Urothelium cell line (cell line): ENCODE results near the gene LAMA4.

Experiments
- DNase-seq: peaks from one replicate; pipeline ENCODE4 v3.0.0; 2011; ENCODE audit warnings: low spot score, mixed read lengths
- FAIRE-seq: peaks from 2 replicates; lab custom pipeline; 2011; peaks lifted over from hg19 to GRCh38; lab: Jason Lieb, UNC

The LAMA4 gene

GRCh38 chr6:112241820-112242429 is 12.4 kb downstream of the LAMA4 start:
- DNase-seq (no peak), FAIRE-seq (no peak)

GRCh38 chr6:112237595-112237994 is 16.8 kb downstream of the LAMA4 start:
- no peak for FAIRE-seq

GRCh38 chr6:112237066-112237465 is 17.3 kb downstream of the LAMA4 start:
- FAIRE-seq, result no peak
- DNase-seq, result no peak

More at GRCh38 chr6:112237595-112237994, 16.8 kb downstream of the LAMA4 start:
- DNase-seq, result no peak

- no peak for DNase-seq
- no peak for FAIRE-seq
Measured at GRCh38 chr6:112235956-112236355, 18.4 kb downstream of the LAMA4 start.

GRCh38 chr6:112234601-112235000 is 19.8 kb downstream of the LAMA4 start:
- DNase-seq (no peak), FAIRE-seq (no peak)

- FAIRE-seq (no peak), DNase-seq (no peak)
Measured at GRCh38 chr6:112233847-112234246, 20.5 kb downstream of the LAMA4 start.

- DNase-seq, result no peak
- no peak for FAIRE-seq
Measured at GRCh38 chr6:112232845-112233256, 21.5 kb downstream of the LAMA4 start.

GRCh38 chr6:112231594-112232060 is 22.7 kb downstream of the LAMA4 start:
- DNase-seq, result peak; percentile 25
- no peak for FAIRE-seq

GRCh38 chr6:112231164-112231563 is 23.2 kb downstream of the LAMA4 start:
- no peak for FAIRE-seq
- DNase-seq, result no peak

- DNase-seq, result no peak
- no peak for FAIRE-seq
Measured at GRCh38 chr6:112228480-112229332, 25.7 kb downstream of the LAMA4 start.

GRCh38 chr6:112227992-112228391 is 26.4 kb downstream of the LAMA4 start:
- FAIRE-seq, result no peak
- DNase-seq, result no peak

GRCh38 chr6:112227411-112227810 is 27.0 kb downstream of the LAMA4 start:
- no peak for DNase-seq

GRCh38 chr6:112225691-112226090 is 28.7 kb downstream of the LAMA4 start:
- DNase-seq (no peak), FAIRE-seq (no peak)

More at GRCh38 chr6:112227411-112227810, 27.0 kb downstream of the LAMA4 start:
- no peak for FAIRE-seq

GRCh38 chr6:112224088-112224487 is 30.3 kb downstream of the LAMA4 start:
- FAIRE-seq (no peak), DNase-seq (no peak)

GRCh38 chr6:112223070-112223861 is 31.1 kb downstream of the LAMA4 start:
- no peak for FAIRE-seq
- DNase-seq, result no peak

GRCh38 chr6:112221981-112222852 is 32.1 kb downstream of the LAMA4 start:
- FAIRE-seq, result no peak
- no peak for DNase-seq

- no peak for FAIRE-seq
- no peak for DNase-seq
Measured at GRCh38 chr6:112221561-112221960, 32.8 kb downstream of the LAMA4 start.

- FAIRE-seq, result no peak
- DNase-seq, result no peak
Measured at GRCh38 chr6:112218563-112218962, 35.8 kb downstream of the LAMA4 start.

- FAIRE-seq, result no peak
- DNase-seq, result no peak
Measured at GRCh38 chr6:112216662-112217551, 37.5 kb downstream of the LAMA4 start.
